SK-N-SH (cell line): ENCODE measurements around the gene TEX35. TPM values are rescaled to one million over a fixed set of nuclear protein-coding genes. Genes with fewer than 3 reads are reported as not detected.

Experiments used
- CTCF ChIA-PET: fragments of 300-600, 350-600 bp; formaldehyde crosslinking; extraction: SDS; loops from one replicate; lab custom pipeline; 2021; lab: Yijun Ruan, JAX
- POLR2A ChIA-PET: fragments of 350-600 bp; sonication (Branson Sonifier 250); formaldehyde crosslinking; extraction: SDS; loops from one replicate; lab custom pipeline; 2020; ENCODE audit warnings: antibody characterized with exemption, inconsistent platforms; lab: Yijun Ruan, JAX
- DNase-seq: peaks from one replicate; pipeline ENCODE4 v3.0.0; 2012
- H2AFZ ChIP-seq: fragments of 200-600 bp; sonication (generic); 2 replicates; pipeline ENCODE4 v1.8.1; 2016; ENCODE audit warnings: antibody characterized with exemption, mild to moderate bottlenecking, low read depth
- H3F3A ChIP-seq: fragments of 200-600 bp; sonication (generic); replicated peaks from 2 replicates; pipeline ENCODE3; 2016; ENCODE audit warnings: antibody characterized with exemption, mild to moderate bottlenecking; ENCODE audit not compliant: insufficient read depth
- H3K27ac ChIP-seq, 2 experiments: fragments of 200-500 bp in 1 of 2; fragments of 200-600 bp in 1 of 2; sonication (Bioruptor generic) in 1 of 2; sonication (generic), shearing (Covaris generic) in 1 of 2; 2 replicates each; pipeline versions ENCODE4 v1.5.1 to v1.6.1; 2014 to 2016; ENCODE audit warnings: low read depth in 2 of 2, inconsistent platforms in 1 of 2, low read length in 1 of 2, mild to moderate bottlenecking in 1 of 2, mixed read lengths in 1 of 2
- H3K27me3 ChIP-seq: fragments of 200-600 bp; sonication (generic), shearing (Covaris generic); 2 replicates; pipeline ENCODE4 v1.6.1; 2016; ENCODE audit warnings: mixed run types; ENCODE audit not compliant: insufficient read depth
- H3K36me3 ChIP-seq, 2 experiments: fragments of 200-500 bp in 1 of 2; fragments of 200-600 bp in 1 of 2; sonication (Bioruptor generic) in 1 of 2; sonication (generic) in 1 of 2; replicated peaks in 1 of 2; 2 replicates each; pipeline versions ENCODE3 to v1.5.1; 2014 to 2016; ENCODE audit warnings: low read length in 1 of 2, mild to moderate bottlenecking in 1 of 2; ENCODE audit not compliant: insufficient read depth in 2 of 2, control insufficient read depth in 1 of 2
- H3K4me1 ChIP-seq, 2 experiments: fragments of 200-500 bp in 1 of 2; fragments of 200-600 bp in 1 of 2; sonication (Bioruptor generic) in 1 of 2; sonication (generic), shearing (Covaris generic) in 1 of 2; 2 replicates each; pipeline versions ENCODE4 v1.5.1 to v1.6.1; 2014 to 2016; ENCODE audit warnings: low read depth in 1 of 2, low read length in 1 of 2, mixed run types in 1 of 2; ENCODE audit not compliant: insufficient read depth in 2 of 2, control insufficient read depth in 1 of 2
- H3K4me2 ChIP-seq: fragments of 200-600 bp; sonication (generic), shearing (Covaris generic); 2 replicates; pipeline ENCODE4 v1.6.1; 2017; ENCODE audit warnings: mixed run types
- H3K4me3 ChIP-seq, 2 experiments: fragments of 200-500 bp in 1 of 2; fragments of 200-600 bp in 1 of 2; sonication (Bioruptor generic) in 1 of 2; sonication (generic), shearing (Covaris generic) in 1 of 2; 2 replicates each; pipeline versions ENCODE4 v1.5.1 to v1.8.1; 2014 to 2016; ENCODE audit warnings: low read depth in 2 of 2, inconsistent platforms in 1 of 2, low read length in 1 of 2, mild to moderate bottlenecking in 1 of 2, mixed read lengths in 1 of 2, moderate library complexity in 1 of 2
- H3K79me2 ChIP-seq: fragments of 200-600 bp; sonication (generic); 2 replicates; pipeline ENCODE4 v1.8.1; 2017; ENCODE audit warnings: mild to moderate bottlenecking; ENCODE audit not compliant: insufficient read depth
- H3K9ac ChIP-seq: fragments of 200-600 bp; sonication (generic); 2 replicates; pipeline ENCODE4 v1.6.1; 2017; ENCODE audit warnings: mixed run types
- H3K9me2 ChIP-seq: fragments of 200-600 bp; sonication (generic); 2 replicates; pipeline ENCODE4 v1.6.1; 2017; ENCODE audit warnings: mixed run types
- H3K9me3 ChIP-seq: fragments of 200-600 bp; sonication (generic); 2 replicates; pipeline ENCODE4 v1.6.1; 2017; ENCODE audit warnings: mixed run types, mild to moderate bottlenecking, moderate library complexity
- H4K20me1 ChIP-seq: fragments of 200-600 bp; sonication (generic); 2 replicates; pipeline ENCODE4 v1.6.1; 2017; ENCODE audit warnings: mild to moderate bottlenecking, mixed run types; ENCODE audit not compliant: insufficient read depth
- EP300 ChIP-seq, 2 experiments: IDR thresholded peaks; 2 replicates each; pipeline versions ENCODE4 v1.4.0 to v1.6.1; 2012; ENCODE audit warnings: borderline replicate concordance in 1 of 2, low read depth in 1 of 2, low read length in 1 of 2
- IRF3 ChIP-seq: fragments of 150-350 bp; IDR thresholded peaks from 2 replicates; pipeline ENCODE4 v1.6.1; 2016; ENCODE audit warnings: mild to moderate bottlenecking, low read depth, low read length
- JUND ChIP-seq: IDR thresholded peaks from 2 replicates; pipeline ENCODE4 v1.4.0; 2012
- MXI1 ChIP-seq: IDR thresholded peaks from 2 replicates; pipeline ENCODE4 v1.6.1; 2012; ENCODE audit warnings: mild to moderate bottlenecking, low read depth, low read length, improper control_type of control experiment
- NRF1 ChIP-seq: IDR thresholded peaks from 2 replicates; pipeline ENCODE4 v1.6.1; 2012; ENCODE audit warnings: low read depth, mild to moderate bottlenecking, low read length
- POLR2AphosphoS5 ChIP-seq: IDR thresholded peaks from 2 replicates; pipeline ENCODE4 v1.6.1; 2012; ENCODE audit warnings: low read depth, low read length
- RAD21 ChIP-seq: IDR thresholded peaks from 2 replicates; pipeline ENCODE4 v1.6.1; 2012; ENCODE audit warnings: mild to moderate bottlenecking, low read length
- REST ChIP-seq: IDR thresholded peaks from 2 replicates; pipeline ENCODE4 v1.6.1; 2012; ENCODE audit warnings: mild to moderate bottlenecking, low read depth, low read length, moderate library complexity
- RXRA ChIP-seq: IDR thresholded peaks from 2 replicates; pipeline ENCODE4 v1.4.0; 2012; ENCODE audit warnings: low read depth, mild to moderate bottlenecking, borderline replicate concordance
- SIN3A ChIP-seq: IDR thresholded peaks from 2 replicates; pipeline ENCODE4 v1.6.1; 2012; ENCODE audit warnings: low read depth, mild to moderate bottlenecking, low read length, moderate library complexity, borderline replicate concordance
- TAF1 ChIP-seq: IDR thresholded peaks from 2 replicates; pipeline ENCODE4 v1.6.1; 2012; ENCODE audit warnings: low read depth, mild to moderate bottlenecking, low read length, moderate library complexity, borderline replicate concordance
- TCF12 ChIP-seq: IDR thresholded peaks from 2 replicates; pipeline ENCODE4 v1.4.0; 2012
- TEAD4 ChIP-seq: IDR thresholded peaks from 2 replicates; pipeline ENCODE4 v1.4.0; 2012; ENCODE audit warnings: mild to moderate bottlenecking, borderline replicate concordance; ENCODE audit not compliant: insufficient read depth
- USF1 ChIP-seq: IDR thresholded peaks from 2 replicates; pipeline ENCODE4 v1.4.0; 2012; ENCODE audit warnings: low read depth, borderline replicate concordance
- WGBS: methylation state at CpG from one replicate; pipeline ENCODE4 v1.1.6; 2017; ENCODE audit warnings: low lambda C conversion rate; 5-methylcytosine and 5-hydroxymethylcytosine counted together
- polyA plus RNA-seq, 3 experiments: library from polyadenylated mRNA; depleted of rRNA; stranded (reverse); fragments of >200 nt; gene quantifications; 2 replicates each; pipeline ENCODE4 v1.2.3, GENCODE V29; 2012

The TEX35 gene
- polyA plus RNA-seq, 1 of the 3 experiments (the other 2 are of a cell fraction), result 0.03 TPM

GRCh38 chr1:178539291-178539690, 26.4 kb downstream of the TEX35 start:
- Histone ChIP-seq H3K27ac (0 out of 4 replicates have a peak overlapping the region, but pooled peaks of 1 of the 2 experiments have one; percentile 50), H4K20me1 (no peaks in the 10 kb centered on the region), H3F3A (peaks cover 21% of the 10 kb centered on the region), H3K79me2 (peaks cover 10% of the 10 kb centered on the region), H3K4me2 (peak overlapping the region; percentile 62; the same call in 1 of the 2 replicates)
- CTCF ChIA-PET, result interaction anchor here (1.0 to 10.8 kb wide), 5 partner anchors 37 to 830 kb away, joined by 3 to 243 read pairs (median 4); no protein-coding TSS in a partner anchor
- DNase-seq, result no peak
- no peak for TF ChIP-seq USF1
- TF ChIP-seq RAD21, result no peak
- no peak for TF ChIP-seq POLR2AphosphoS5
- TF ChIP-seq IRF3, result no peak
- TF ChIP-seq EP300 (IDR thresholded peaks at IDR 0.05; ENCODE audit: borderline replicate concordance in 1 of 2, low read depth in 1 of 2, low read length in 1 of 2), result no peak
- TF ChIP-seq JUND, result no peak
- no peak for TF ChIP-seq NRF1
- TF ChIP-seq TAF1, result no peak
- no peak for TF ChIP-seq TCF12
- no peak for TF ChIP-seq SIN3A
- no peak for TF ChIP-seq TEAD4
- TF ChIP-seq REST, result no peak
- TF ChIP-seq MXI1, result no peak
- TF ChIP-seq RXRA, result no peak
- TF ChIP-seq, all 33 proteins: peak for 0
- Histone ChIP-seq H3K27me3 (no peaks in the 10 kb centered on the region), H3K36me3 (no peaks in the 10 kb centered on the region), H3K9me3 (no peaks in the 10 kb centered on the region), H3K4me3 (no peak overlapping the region), H2AFZ (peak overlapping the region; percentile 85), H3K4me1 (peaks cover 20 to 43% of the 10 kb centered on the region in 2 experiments), H3K9ac (no peak overlapping the region), H3K9me2 (no peaks in the 10 kb centered on the region)
- 87% methylated on average over 7 of the region's 7 CpGs for WGBS
- POLR2A ChIA-PET, result no interaction called here
